Muscle layer of duodenum (tissue), 2 donors: ENCODE results near the gene AK5.
"Not testable (repeated sequence)": the region's sequence is repeated elsewhere in the genome, so short reads cannot be mapped to it uniquely, and the experiment has no call there.

Source experiments
- H3K27ac ChIP-seq: one replicate; pipeline ENCODE4 v1.7.0; 2013; ENCODE audit warnings: mild to moderate bottlenecking, low read length
- H3K27me3 ChIP-seq: one replicate; pipeline ENCODE4 v1.7.0; 2013; ENCODE audit warnings: low read depth, mild to moderate bottlenecking, control low read depth, low read length
- H3K36me3 ChIP-seq, 2 donors: one replicate each; pipeline ENCODE4 v1.7.0; 2013; ENCODE audit warnings: low read length in 2 of 2, control low read depth in 1 of 2, mild to moderate bottlenecking in 1 of 2; ENCODE audit not compliant: insufficient read depth in 2 of 2, control insufficient read depth in 1 of 2
- H3K4me1 ChIP-seq, 2 donors: one replicate each; pipeline ENCODE4 v1.7.0; 2013; ENCODE audit warnings: low read length in 2 of 2, mild to moderate bottlenecking in 2 of 2, control low read depth in 1 of 2, moderate library complexity in 1 of 2; ENCODE audit not compliant: insufficient read depth in 2 of 2, control insufficient read depth in 1 of 2
- H3K4me3 ChIP-seq, 2 donors: one replicate each; pipeline ENCODE4 v1.7.0; 2013; ENCODE audit warnings: low read length in 2 of 2, low read depth in 1 of 2, mild to moderate bottlenecking in 1 of 2
- H3K9me3 ChIP-seq, 2 donors: one replicate each; pipeline ENCODE4 v1.7.0; 2013; ENCODE audit warnings: low read length in 2 of 2, control low read depth in 1 of 2, mild to moderate bottlenecking in 1 of 2; ENCODE audit not compliant: control insufficient read depth in 1 of 2
- donor health status: healthy.

AK5 gene

GRCh38 chr1:77288275-77288674, 6.5 kb downstream of the AK5 start:
- Histone ChIP-seq H3K4me1 (no peaks in the 10 kb centered on the region), H3K9me3 (no peaks in the 10 kb centered on the region), H3K27ac (no peak overlapping the region), H3K4me3 (no peak overlapping the region), H3K27me3 (peaks cover 2% of the 10 kb centered on the region), H3K36me3 (no peaks in the 10 kb centered on the region)

DNA sequence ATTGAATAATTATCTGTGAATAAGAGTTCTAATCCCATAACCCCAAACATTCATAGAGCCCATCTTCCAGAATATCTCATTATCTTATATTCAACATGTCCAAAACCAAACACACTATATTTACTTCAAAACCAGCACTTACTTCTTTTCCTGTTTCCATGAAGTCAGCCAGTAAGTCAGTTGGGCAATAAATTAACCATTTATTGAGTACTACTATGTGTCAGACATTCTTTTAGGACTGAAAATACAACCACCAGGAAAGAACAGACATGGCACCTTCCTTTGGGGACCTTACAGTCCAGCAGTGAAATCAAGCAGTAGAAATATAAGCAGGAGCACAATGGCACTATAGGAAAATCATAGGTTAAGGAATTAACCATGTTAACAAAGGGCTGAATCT, 8.8 kb downstream of the AK5 start:
- Histone ChIP-seq H3K27ac (no peak overlapping the region), H3K9me3 (no peaks in the 10 kb centered on the region), H3K27me3 (no peaks in the 10 kb centered on the region), H3K36me3 (no peaks in the 10 kb centered on the region), H3K4me1 (no peaks in the 10 kb centered on the region), H3K4me3 (no peak overlapping the region)

GRCh38 chr1:77292551-77292950, 10.7 kb downstream of the AK5 start:
- H3K4me3 ChIP-seq, result no peak overlapping the region
- no peaks in the 10 kb centered on the region for H3K4me1 ChIP-seq
- H3K27ac ChIP-seq, result no peak overlapping the region
- H3K9me3 ChIP-seq, result no peaks in the 10 kb centered on the region
- H3K36me3 ChIP-seq, result no peaks in the 10 kb centered on the region
- no peaks in the 10 kb centered on the region for H3K27me3 ChIP-seq

DNA sequence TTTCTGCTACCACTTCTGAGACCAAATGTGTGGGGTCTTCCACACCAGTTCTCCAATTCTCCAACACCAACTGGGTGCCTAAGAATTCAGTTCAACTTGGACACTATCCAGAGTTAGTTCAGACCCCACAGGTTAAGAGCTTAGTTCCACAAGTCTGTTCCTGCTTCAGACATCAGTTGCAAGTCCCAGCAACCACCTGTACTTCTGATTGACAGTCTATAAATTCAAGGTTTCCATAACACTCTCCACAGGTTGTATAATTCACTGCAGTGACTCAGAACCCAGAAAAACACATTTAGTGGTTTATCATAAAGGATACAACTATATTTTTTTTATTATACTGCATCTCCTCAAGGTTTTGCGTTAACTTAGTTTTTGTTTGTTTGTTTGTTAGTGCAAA, 18.7 kb downstream of the AK5 start:
- Histone ChIP-seq H3K36me3 (no peaks in the 10 kb centered on the region), H3K4me1 (no peaks in the 10 kb centered on the region), H3K27me3 (no peaks in the 10 kb centered on the region), H3K27ac (no peak overlapping the region), H3K9me3 (no peaks in the 10 kb centered on the region), H3K4me3 (no peak overlapping the region)

DNA sequence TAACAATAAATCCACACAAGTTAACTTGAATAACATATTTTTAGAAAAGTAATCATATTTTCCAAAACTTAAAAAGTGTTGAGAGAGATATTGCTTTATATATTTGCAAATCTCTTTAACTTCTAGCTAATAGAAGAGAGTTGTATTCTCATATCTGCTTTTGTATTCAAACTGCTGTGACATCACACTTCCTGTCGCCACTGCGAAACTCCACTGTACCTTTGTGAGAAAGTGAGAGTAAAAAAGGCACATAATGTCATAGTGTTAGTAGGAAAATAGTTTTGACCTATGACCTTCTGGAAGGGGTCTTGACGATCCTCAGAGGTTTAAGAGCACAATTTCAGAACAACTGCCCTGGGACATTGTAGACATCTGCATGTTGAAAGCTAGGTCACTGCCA, 21.6 kb downstream of the AK5 start:
- Histone ChIP-seq H3K27ac (no peak overlapping the region), H3K9me3 (no peaks in the 10 kb centered on the region), H3K36me3 (no peaks in the 10 kb centered on the region), H3K27me3 (no peaks in the 10 kb centered on the region), H3K4me1 (no peaks in the 10 kb centered on the region), H3K4me3 (no peak overlapping the region)

- H3K4me1 ChIP-seq, result no peaks in the 10 kb centered on the region
- no peaks in the 10 kb centered on the region for H3K9me3 ChIP-seq
- no peak overlapping the region for H3K27ac ChIP-seq
- H3K36me3 ChIP-seq, result no peaks in the 10 kb centered on the region
- H3K4me3 ChIP-seq, result no peak overlapping the region
- H3K27me3 ChIP-seq, result no peaks in the 10 kb centered on the region
Observed at GRCh38 chr1:77308889-77309621, 27.2 kb downstream of the AK5 start.

- no peaks in the 10 kb centered on the region for H3K9me3 ChIP-seq
- H3K4me1 ChIP-seq, result no peaks in the 10 kb centered on the region
- no peak overlapping the region for H3K4me3 ChIP-seq
- H3K36me3 ChIP-seq, result no peaks in the 10 kb centered on the region
- no peaks in the 10 kb centered on the region for H3K27me3 ChIP-seq
- H3K27ac ChIP-seq, result no peak overlapping the region
Observed at GRCh38 chr1:77310924-77311323, 29.1 kb downstream of the AK5 start.

GRCh38 chr1:77312364-77312763, 30.5 kb downstream of the AK5 start:
- H3K27me3 ChIP-seq, H3K4me3 ChIP-seq, H3K27ac ChIP-seq, H3K36me3 ChIP-seq, H3K9me3 ChIP-seq, H3K4me1 ChIP-seq: not testable (repeated sequence)

DNA sequence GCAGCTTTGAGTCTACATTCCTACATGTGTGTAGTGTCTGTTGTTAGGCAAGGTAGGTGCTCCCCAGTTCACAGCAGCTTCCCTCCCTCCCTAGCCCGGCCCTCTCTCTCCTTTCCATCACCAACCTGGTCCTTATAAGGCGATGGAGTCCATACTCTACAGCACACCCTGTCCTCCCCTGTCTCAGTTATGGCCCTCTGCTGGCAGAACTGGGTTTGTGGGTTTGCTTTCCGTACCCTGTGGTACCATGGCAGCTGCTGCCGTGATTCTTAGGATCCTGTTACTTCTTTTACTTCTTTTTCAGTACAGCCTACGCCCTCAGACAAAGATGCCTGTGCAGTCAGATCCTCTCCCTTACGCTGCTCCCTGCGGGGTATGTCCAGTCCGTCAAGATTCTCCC, 31.7 kb downstream of the AK5 start:
- no peaks in the 10 kb centered on the region for H3K9me3 ChIP-seq
- no peak overlapping the region for H3K27ac ChIP-seq
- H3K4me3 ChIP-seq, result no peak overlapping the region
- no peaks in the 10 kb centered on the region for H3K4me1 ChIP-seq
- no peaks in the 10 kb centered on the region for H3K27me3 ChIP-seq
- H3K36me3 ChIP-seq, result no peaks in the 10 kb centered on the region

DNA sequence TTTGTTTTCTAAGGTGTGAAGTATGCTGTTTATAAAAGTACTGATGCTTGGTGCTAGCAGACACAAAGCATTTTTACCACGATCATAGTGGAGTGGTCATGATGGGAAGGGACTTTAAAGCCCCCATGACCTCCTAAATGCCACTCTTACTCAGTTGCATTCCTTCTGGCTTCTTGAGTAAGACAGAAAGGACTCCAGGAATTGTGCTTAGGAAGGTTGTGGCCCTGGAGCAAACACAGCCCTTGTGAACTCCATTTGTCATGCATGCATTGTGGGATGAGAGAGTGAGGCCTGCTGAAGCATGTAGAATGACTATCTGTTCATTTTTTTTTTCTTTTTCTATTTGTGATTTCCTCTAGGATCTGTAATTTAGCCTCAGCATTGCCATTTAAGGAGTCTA, 34.2 kb downstream of the AK5 start:
- Histone ChIP-seq H3K36me3 (no peaks in the 10 kb centered on the region), H3K27ac (no peak overlapping the region), H3K27me3 (no peaks in the 10 kb centered on the region), H3K4me1 (no peaks in the 10 kb centered on the region), H3K9me3 (no peaks in the 10 kb centered on the region), H3K4me3 (no peak overlapping the region)

- H3K9me3 ChIP-seq, result no peaks in the 10 kb centered on the region
- no peaks in the 10 kb centered on the region for H3K27me3 ChIP-seq
- no peak overlapping the region for H3K4me3 ChIP-seq
- H3K4me1 ChIP-seq, result no peaks in the 10 kb centered on the region
- no peak overlapping the region for H3K27ac ChIP-seq
- no peaks in the 10 kb centered on the region for H3K36me3 ChIP-seq
Observed at GRCh38 chr1:77316966-77317365, 35.1 kb downstream of the AK5 start.

- no peak overlapping the region for H3K27ac ChIP-seq
- H3K36me3 ChIP-seq, result no peaks in the 10 kb centered on the region
- H3K27me3 ChIP-seq, result no peaks in the 10 kb centered on the region
- no peaks in the 10 kb centered on the region for H3K9me3 ChIP-seq
- no peaks in the 10 kb centered on the region for H3K4me1 ChIP-seq
- no peak overlapping the region for H3K4me3 ChIP-seq
Observed at GRCh38 chr1:77319036-77319705, 37.4 kb downstream of the AK5 start.
